ENCODE measurements around the gene NIPA2.

NIPA2 gene

DNA sequence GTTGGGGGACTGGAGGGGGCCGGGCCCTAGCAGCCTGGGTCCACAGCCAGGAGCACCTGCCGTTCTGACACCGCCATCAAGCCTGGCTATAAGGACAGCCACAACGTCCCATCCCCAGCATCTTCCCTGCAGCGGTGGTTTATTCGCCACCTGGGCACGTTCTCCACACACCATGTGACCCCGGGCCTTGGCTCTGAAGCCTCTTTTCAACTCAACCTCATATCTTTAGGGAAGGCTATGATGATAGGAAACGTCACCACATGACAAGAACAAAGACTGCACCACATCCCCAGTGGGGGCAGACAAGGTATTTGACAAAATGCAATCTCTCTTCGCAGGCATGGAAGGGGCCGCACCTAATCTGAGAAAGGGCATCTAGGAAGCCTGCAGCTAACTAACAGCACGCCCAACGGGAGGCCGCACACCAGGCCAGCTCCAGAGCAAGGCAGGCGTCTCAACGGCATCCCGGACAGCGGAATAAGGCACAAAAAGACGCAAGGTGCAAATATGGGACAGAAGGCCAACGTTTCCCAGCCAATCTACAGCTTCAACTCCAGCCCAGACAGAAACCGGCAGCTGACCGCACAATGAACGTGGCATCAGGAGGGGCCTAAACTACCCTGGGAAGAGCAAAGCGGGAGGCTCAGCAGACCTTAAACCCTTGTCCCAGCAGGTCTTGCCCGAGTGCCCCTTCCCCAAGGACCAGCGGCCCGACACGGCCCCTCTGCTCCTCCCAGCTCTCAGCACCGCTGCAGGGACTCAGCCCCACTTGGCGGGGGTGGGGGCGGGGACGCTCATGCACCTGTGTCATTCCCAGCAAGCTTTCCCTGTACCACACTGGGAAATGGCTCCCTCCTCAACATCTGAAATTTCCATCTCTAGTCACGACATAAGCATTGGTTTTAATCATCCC lies 41.9 kb downstream of the NIPA2 start:
- no peak for DNase-seq

DNA sequence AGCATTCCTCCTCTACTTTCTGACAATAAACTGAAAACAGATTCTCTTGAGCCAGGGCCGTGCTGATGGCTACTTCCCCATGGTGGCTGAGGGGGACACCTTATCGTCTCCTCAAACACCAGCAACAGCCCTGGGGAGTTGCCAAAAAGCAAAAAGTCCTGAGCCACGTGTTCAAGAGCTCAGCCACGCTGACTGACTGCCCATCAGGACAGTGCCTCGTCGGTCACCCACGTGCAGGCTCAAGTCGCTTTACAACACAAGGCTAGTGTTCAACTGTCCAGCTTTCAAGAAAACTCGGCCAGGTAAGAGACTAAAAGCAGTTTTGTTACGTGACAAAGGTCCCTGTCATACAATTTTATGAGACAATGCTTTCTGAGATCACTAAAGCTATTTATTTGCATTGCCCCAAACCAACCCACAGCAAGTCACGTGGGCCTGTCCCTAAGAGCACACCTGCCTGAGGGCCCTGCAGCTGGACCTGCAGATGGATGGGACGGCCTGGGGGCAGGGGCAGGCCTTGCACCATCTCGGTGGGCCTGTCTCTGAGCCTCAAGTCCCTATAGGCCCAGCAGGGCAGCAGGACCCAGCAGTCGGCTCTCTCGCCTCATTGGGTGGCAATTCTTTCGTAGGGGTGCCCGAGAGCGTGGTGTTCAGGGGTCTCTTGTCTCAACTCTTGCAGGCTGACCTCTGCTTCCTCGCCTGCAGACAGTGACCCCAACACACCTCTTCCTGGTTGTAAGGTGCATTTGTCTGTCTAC lies 42.7 kb downstream of the NIPA2 start:
- no peak for DNase-seq

DNA sequence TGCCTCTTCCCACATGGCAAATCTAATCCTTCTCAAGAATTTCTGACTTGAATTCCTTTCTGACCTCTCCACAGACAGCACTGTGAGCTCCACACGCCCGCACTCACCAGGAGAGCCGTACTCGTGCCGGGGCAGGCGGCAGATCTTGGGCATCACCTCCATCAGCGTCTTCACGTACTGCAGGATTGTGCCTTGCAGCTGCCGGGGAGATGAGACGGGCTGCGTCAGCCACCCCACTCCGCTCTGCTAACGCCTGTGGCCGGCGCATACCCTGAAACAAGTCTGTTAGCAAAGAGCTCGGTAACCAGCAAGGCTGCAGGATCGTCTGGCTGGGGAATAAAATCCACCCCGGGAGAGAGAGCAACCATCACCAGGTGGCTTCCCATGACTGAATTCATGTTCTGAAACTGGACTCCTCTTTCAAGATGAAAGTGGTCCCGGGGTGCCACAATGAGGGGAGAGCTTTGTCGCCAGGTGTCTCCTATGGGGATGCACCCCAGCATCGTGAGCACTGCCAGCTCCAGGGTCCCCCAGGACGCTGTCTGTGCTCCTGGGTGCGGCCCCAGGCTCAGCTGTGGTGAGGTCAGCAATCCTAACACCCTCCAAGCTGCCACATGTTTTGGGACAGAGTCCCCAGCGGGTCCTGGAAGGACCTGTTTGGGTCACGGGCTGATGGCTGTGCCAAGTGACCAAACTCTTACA lies 43.4 kb downstream of the NIPA2 start:
- no peak for DNase-seq

DNA sequence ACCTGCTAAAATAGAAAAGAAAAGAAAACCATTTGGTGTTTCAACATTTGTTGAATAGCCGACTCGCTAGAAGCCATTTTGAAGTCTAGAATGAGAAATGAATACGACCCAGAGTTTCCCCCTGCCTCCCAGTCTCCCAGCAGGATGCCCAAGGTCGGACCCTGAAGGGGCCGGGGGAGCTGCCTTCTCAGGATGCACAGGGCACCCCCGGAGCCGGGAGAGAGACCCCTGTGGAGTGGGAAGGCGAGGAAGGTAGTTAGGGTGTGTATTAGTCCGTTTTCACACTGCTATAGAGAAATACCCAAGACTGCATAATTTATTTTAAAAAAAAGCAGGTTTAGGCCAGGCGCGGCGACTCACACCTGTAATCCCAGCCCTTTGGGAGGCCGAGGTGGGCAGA lies 44.7 kb downstream of the NIPA2 start:
- DNase-seq = no peak

DNA sequence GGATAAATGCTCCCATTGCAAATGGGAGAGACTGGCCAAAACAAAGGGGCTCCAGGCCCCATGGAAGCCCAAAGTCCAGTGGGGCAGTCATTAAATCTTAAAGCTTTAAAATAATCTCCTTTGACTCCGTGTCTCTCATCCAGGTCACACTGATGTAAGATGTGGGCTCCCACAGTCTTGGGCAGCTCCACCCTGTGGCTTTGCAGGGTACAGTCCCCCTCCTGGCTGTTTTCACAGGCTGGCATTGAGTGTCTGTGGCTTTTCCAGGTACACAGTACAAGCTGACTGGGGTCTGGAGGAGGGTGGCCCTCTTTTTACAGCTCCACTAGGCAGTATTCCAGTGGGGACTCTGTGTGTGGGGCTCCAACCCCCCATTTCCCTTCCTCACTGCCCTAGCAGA lies 45.9 kb downstream of the NIPA2 start:
- DNase-seq = peak; percentile 26

DNA sequence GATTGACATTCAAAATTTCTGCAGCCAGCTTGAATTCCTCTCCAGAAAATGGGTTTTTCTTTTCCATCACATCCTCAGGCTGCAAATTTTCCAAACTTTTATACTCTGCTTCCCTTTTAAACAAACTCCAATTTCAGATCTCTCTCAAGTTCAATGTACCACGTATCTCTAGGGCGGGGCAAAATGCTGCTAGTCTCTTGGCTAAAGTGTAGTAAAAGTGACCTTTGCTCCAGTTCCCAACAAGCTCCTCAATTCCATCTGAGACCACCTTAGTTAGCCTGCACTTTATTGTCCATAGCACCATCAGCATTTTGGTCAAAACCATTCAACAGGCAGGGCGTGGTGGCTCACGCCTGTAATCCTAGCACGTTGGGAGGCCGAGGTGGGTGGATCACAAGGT lies 46.7 kb downstream of the NIPA2 start:
- no peak for DNase-seq

DNA sequence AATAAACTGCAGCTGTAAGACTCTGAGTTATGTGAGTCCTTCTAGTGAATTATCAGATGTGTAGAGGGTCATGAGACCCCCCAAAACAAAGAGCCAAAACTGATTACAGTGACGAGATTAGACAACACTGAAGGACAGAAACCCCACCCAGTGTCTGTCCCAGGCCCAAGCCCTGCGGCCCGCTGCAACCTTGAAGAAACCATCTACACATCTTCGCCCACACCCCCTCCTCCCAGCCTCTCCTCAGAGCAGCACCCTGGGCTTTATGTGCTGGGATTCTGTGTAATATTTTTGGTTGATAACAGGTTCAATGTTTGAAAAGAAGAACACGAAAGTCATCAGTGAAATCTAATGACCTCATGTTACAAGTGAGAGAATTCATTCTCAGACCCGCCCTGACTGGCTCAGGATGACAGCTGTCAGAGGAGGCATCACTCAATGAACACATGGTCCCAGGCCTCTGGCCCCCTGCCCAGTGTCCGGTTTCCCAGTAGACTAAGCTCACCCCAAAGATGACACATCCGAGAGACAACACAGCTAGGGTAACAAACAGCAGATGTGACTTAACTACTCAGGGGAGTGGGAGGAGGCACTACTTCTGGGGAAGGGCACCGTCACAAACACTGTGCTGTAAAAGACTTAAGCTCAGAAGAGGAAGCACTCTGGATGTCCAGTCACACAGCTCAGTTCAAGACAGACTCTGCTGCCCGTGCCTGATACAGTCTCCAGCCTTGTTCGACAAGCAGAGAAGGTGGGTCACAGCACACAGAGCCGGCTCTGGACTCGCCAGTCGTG lies 48.9 kb downstream of the NIPA2 start:
- DNase-seq = no peak

DNA sequence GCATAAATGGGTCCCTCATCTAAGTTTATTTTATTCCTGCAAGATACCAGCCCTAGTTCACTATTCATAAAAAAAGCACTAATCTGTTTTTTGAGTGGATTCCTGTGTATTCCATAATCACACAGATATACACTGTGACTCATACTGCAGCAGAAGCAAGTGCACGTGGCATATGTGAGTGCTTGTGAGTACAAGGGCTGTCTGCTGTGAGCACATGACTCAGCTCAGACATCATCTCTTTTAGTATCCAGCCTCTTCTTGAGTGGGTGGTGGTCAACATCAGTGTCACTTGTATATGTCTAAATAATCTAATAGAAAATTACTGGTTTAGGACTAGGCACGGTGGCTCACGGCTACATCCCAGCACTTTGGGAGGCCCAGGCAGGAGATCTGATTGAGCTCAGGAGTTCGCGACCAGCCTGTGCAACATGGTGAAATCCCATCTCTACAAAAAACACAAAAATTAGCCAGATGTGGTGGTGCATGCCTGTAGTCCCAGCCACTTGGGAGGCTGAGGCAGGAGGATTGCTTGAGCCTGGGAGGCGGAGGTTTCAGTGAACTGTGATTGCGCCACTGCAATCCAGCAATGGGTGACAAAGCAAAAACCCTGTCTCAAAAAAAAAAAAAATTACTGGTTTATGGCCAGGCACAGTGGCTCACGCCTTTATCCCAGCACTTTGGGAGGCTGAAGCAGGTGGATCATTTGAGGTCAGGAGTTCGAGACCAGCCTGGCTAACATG lies 49.8 kb downstream of the NIPA2 start:
- peak; percentile 15 for DNase-seq

DNA sequence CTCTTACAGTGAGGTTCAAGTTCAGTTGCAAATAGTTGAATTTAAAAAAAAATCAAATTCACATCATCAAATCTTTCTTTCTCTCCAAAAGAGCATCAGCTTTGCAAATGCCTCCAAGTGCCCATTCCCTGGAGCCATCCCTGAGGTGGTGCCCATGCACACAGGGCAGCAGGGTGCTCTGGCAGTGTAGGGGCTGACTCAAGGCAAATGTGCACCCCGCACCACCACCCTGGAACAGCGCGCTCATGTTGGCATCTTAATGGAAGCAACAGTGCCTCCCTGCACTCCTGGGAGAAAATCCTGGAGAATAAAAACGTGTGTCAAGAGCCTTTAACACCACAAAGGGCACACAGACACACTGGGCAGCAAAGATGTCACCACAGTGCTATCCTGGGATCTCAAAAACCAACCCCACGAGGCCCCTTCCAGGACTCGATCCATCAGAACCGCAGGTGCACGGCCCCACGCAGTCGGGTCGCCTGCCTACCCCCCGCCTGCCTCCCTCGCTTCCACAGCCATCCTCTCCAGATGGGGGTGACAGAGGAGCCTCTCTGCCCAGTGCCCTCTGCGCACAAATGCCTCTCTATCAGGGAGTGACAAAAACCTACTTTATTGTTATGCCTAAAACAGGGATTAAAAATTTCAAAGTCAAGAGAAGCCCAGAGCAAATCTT lies 50.8 kb downstream of the NIPA2 start:
- no peak for DNase-seq

DNA sequence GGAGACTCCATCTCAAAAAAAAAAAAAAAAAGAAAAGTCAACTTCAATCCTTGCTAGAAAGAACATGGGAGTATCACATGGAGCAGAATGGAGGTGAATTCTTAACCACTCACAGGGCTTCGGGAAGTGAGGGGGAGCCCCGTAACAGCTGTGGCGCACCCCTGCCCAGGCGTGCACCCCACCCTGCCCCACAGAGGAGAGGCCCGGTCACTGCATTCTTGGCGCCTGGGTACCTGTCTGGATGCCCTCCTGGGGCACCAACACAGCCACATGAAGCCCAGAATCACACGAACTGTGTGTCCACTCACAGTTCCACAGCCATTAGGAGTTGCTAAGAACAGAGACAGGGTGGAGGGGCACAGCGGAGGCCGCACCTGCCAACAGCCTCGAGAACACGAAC lies 51.8 kb downstream of the NIPA2 start:
- DNase-seq = no peak

DNA sequence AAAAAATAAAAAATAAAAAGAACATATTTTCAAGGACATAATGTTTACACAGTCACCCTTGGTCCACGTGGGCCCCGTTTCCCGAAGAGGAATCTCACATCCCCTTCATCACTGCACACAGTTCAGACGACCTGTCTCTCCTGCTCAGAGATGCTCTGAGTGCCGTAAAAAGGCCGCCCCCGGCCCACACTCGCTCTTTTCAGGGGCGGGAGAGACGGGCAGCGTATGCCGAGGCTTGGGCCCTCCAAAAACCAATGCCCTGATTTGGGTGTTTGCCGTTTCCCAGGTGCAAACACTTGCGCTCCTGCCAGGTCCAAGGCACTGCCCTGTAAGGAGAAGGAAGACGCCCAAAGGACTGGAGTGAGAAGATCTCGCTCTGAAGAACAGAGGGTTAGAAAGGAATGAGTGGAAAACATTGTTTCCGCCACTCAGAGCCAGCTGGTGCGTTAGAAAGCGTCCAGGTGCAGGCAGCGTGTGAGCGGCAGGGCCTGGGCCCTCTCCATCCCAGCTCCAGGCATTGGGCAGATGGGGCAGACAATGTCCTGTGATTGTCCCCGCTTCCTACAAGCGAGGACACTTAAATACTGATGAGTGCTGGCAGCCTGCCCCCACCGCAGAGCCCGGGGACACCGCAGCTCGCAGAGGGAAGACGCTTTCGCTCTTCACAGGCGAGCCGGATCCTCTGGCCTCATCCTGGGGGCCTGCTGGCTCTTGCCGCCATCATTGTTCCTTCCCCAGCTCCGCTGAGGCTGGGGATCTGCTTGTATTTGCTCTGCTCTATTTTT lies 53.2 kb downstream of the NIPA2 start:
- DNase-seq = no peak

DNA sequence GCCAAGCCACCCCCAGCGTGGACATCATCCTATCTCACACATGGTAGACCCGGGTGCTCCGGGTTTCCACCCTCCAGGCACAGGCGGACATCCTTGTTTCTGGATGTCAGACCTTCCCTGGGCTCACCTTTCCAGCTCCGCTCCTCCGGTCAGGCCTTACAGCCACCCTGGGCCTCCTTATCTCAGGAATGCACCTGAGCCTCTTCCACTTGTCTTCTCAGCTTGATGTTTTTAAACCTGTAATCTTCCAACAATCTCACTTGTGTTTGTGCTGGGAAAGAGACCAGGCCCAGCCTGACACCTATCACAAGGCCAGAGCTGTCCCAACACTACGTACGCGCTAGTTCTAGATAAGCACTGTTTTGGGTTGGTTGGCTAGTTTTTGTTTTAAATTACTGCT lies 53.9 kb downstream of the NIPA2 start:
- no peak for DNase-seq

DNA sequence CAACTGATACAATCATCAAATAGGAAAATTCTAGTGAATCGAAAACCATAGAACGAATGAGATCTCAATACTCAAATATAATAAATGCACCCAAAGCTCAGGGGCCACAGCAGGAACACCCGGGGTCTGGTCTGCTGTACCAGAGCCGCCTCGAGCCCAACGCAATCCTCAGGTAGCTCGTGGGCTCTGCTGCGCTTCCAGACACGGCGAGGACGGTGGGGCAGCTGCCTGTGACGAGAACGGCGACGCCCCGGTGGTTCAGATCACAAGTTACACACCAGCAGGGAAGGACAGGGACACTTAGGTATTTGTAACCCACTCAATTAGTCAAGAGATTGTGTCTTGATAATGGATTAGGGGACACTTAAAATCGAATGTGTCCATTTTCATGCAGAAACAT lies 54.6 kb downstream of the NIPA2 start:
- no peak for DNase-seq

DNA sequence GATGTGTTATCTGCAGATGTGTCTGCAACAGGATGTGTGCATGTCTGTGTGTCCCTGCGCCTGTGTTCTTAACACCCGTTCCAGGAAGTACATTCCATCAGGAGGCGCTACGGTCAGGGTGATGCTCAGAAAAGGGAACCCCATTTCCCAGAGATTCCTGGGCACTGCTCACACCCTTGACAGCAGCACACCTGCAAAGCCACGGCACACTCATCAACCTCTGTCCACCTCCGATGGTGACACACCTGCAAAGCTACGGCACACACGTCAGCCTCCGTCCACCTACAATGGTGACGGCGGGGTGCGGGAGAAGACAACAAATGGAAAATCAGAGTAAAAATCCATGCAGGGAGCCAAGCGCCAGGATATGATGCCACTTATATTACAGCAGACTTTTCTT lies 55.4 kb downstream of the NIPA2 start:
- DNase-seq = no peak

DNA sequence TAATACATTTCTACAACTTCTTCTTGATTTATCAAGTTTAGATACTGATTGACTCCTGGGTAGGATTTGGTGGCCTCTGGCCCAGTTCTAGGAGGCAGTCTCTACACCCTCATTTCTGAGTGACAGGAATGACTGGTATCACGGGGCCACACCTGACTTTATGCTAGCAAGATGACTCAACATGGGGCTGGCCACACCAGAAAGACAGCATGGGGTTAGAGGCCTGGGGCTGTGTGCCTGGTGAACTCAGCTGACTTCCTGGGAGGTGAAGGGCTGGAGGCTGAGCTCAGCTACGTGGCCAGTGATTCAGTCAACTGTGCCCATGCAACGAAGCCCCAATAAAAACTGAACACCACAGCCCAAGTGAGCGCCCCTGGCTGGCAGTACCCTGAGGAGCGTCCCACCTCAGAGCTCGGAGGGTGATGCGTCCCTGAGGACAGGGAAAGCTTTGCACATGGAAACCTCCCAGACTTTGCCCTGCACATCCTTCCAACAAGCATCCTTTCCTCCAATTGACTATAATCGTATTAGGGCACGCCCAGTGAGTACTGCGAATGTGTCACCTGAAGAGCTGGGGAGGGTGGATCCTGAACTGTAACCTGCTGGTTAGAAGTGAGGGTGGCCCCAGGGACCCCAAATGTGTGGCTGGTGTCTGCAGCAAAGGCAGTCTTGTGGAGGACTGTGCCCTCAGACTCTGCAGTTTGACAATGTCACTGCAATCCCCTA lies 57.2 kb downstream of the NIPA2 start:
- peak; percentile 27 for DNase-seq

DNA sequence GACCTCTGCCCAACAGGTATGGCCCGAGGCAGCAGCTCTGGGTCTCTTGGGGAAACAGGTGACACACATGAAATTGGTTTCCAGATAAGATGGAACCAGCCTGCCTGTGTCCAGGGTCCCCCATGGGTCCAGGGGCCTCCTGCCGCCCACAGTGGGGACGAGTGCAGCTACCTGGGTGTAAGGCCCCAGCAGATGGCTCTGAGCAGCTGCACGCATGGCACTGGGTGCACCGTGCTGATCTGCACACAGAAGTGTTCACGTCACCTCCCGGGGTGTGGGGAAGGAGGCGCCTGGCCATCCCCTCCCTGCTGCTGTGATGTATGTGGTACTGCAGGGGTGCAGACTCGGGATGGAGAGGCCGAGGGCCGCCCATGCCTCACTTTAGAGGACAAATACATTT lies 63.6 kb downstream of the NIPA2 start:
- no peak for DNase-seq

DNA sequence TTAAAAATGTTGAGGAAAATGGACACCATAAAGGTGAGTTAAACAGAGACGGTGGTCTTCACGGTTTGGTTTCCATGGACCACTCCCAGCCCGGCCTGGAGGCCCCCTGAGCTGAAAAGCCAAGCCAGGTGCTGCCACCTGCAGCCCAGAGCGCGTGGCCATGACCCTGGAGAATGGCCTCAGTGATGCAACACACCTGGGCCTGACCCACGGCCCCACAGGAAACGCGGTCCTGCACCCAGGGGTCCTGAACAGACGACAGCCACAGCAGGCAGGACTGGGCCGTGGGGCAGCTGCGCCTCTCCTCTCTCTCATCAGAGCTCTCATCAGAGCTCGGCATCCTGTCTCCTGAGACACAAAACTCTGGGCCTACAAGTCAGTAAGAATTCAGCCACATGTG lies 64.1 kb downstream of the NIPA2 start:
- DNase-seq = no peak

DNA sequence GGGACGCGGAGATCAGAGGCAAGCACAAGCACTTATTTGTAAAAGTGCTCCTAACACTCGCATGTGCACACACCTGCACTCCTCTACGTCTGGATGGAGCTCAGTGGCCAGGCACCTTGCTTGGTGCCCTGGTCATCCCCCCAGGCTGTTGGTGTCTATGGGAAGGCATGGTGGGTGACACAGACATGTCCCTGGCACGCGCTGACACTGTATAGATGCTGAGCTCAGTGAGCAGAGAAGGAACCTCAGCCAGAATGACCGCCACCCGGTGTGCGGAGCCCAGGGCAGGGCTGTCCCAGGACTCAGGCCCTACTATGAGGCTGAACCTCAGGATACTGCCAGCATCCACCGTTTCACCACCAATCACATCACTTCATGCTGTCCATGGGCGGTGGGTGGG lies 64.5 kb downstream of the NIPA2 start:
- DNase-seq = no peak

DNA sequence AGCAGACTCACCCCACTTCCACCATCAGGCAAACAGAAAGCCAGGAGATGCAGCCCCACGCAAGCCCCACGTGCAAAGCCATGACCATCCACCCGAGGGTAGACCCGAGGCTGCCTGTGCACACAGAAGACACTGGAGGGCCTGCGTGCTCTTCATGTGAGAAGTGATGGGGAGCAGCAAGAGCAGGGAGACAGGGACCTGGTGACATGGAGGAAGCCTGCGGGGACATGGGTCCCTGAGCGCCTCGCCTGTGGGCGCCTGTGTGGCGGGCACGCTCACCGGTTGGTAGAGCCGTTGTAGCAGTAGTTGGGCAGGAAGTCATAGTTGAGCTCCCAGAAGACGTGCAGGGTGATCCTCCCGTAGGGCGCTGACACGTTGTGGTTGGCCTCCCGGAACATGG lies 65.0 kb downstream of the NIPA2 start:
- DNase-seq = no peak

DNA sequence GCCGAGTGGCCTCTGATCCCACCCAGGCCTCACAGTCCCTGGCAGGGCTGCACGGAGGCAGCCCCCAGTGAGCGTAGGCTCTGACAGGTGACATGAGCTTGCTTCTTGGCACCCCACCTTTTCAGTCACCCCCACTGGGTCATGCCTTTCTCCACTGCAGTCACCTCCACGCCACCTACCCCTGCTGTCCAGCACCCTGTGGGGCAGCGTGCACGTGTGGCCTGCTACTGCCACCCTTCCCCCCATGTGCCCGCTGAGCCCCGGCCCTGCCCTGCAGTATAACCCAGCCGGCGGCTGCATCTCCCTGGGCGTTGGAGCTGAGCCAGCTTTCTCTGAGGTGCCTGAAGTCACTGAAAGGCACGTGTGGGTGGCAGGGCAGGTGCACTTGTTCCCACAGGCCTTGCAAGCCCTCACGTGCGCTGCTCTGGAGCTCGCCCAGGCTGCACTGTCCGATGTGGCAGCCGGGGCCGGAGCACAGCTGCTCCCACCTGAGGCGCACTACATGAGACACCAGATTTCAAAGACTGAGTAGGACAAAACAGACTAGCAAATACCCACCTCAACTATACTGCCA lies 65.6 kb downstream of the NIPA2 start:
- DNase-seq = no peak

Measured in hematopoietic multipotent progenitor cell treated with erythropoietin and hydrocortisone succinate and interleukin-3 and kit ligand, for 4 days (in vitro differentiated cells).